HG03159 (cell line): Measurements from ENCODE around the gene FAR1.

Source experiments
- ATAC-seq: cut with Tn5 transposase; IDR thresholded peaks from one replicate; pipeline ENCODE4 v1.9.1; 2021; ENCODE audit warnings: mild to moderate bottlenecking, moderate library complexity; ENCODE audit not compliant: unreplicated experiment

Gene FAR1

DNA sequence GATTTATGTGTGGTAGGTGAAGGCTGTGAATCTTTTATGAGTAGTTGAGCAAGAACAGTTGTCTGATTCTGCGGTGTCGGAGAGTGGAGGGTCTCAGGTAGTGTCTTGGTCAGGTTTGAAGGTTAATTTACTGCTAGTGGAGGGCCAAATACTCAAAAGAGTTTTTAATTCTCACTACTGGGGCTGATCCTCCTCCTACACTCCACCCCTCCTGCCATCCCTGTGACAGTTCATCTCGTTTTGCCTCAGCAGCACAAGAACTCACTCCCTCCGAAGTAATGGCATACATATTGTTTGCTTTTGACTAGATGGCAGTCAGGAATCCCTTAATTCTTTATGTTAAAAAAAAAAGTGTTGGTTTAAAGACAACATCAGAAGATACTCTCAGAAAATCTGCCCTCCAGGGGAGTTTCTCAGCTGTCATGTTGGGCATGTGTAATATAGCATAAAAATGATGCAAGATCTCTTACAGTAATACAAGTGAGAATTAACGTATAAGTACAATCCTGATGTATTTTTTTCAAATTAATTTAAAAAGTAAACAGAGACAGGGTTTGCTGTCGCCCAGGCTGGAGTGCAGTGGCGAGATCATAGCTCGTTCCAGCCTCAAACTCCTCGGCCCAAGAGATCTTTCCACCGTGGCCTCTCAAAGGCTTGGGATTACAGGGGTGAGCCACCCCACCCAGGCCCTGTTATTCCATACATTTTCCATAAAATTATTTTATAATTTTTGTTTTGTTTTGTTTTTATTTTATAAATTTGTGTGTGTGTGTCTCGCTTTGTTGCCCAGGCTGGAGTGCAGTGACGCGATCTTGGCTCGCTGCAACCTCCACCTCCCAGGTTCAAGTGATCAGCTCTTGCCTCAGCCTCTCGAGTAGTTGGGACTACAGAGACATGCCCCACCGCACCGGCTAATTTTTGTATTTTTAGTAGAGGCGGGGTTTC lies 1.3 kb downstream of the FAR1 start:
- ATAC-seq: no peak

DNA sequence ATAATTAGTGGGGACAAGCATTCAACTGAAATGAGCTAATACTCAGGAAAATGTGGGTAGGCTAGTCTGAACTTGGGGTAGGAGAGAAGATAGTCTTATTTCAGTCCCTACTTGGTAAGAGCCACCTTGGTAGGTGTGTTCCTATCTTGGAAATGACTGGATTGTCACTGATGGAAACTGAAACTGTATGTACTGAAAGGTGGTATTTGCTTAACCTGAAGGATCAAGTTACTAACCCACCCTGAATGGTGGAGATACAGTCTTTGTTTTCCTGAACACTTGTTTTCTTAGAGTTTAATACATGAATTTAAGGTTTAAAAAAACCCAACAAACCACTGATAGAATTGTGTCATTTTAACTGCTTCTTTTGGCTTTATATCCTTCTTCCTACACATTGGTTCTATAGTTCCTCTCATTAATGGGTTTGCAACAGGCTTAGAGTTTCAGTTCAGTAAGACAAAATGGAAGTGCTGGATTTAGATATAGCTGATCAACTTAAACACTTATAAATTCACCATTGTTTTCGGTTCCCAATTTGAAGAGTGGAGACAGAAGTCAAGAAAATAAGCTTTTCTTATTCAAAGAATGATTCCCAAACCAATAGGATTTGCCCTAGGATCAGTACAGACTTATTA lies 4.2 kb downstream of the FAR1 start:
- no peak for ATAC-seq

DNA sequence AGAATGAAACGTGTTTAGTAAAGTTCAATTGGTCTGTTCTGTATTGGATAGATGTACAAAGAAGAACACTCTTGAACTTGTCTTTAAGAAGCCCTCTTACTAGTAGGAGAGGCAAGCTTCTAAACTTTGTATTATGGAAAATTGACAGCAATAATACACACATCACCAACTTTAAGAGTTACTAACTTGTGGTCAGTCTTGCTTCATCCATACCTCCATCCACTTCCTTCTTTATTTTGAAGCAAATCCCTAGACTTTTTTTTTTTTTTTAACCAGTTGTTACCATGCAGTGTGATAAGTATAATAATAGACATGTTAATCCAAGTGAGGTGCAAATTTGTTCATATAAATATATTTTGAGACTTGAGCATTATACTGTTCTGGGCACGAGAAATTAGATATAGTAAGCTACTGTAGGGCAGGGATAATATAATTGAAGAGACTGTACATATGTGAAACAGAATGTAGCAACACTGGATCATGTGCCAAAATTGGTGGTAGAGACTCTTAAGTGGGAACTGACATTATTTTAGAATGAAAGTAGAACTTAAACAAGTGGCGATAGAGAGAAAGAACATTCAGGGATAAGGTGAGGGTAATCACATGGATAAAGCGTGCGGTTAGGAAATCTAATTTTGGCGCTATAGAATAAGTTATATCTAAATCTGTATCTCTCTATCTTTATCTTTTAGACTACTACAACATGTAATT lies 6.5 kb downstream of the FAR1 start:
- no peak for ATAC-seq

DNA sequence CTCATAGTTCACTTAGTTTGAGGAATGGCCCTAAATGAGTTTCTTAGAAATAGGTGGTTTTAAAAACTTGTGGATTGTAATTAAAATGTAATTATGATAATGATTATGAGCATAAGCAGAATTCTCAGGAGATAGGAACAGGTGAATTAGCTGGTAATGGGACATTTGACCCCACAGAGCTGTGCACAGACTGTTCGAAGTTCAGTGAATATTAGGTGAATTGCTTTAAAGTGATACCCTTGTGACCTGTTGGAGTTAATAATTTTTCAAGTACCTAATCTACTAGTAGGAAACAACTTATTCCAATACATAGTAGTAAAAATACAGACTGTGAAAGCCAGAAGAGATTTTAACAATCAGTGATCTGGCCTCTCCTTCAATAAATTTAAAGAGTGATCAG lies 8.1 kb downstream of the FAR1 start:
- ATAC-seq: no peak

DNA sequence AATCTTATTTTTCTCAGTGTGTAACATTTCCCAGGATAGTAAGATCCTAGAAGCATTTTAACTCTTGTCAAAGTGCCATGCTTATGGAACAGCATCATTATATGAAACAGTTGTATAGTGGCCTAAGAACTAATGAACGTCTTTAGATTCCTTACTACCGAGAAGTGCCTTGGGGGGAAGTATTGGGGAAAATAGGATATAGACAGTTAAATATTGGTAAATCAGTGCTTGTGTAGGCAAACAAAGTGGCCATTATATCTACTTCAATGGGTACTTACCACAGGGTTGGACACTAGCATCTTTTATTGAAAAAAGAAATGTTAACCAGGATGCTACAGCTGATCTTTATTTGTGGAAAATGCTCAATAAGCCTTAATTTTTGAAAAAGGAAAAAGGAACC lies 11.3 kb downstream of the FAR1 start:
- ATAC-seq: no peak

DNA sequence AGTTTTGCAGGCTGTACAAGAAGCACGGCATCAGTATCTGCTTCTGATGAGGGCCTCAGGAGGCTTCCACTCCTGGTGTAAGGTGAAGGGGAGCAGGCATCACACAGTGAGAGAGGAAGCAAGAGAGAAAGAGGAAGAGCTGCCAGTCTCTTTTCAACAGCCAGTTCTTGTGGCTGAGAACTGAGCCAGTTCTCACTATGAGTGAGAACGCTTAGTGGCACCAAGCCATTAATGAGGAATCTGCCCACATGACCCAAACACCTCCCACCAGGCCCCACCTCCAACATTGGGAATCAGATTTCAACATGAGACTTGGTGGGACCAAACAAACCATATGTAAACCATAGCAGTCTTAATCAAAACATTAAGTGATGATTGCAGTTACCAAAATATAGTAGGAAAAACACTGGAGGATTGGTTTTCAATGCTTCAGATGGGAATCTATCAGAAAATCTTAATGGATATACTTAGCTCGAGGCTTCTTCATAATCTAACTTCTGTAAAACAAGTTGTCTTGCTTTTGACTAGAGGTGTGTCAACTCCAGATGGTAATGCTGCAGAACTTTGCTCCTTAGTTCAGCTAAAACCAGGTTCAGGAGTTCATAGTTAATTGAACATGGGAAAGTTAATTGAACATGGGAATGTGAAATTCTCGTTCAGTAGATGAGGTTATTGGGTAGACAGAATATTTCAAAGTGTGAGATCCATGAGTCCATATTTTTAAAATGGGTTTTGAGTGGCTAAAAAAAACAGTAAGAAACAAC lies 12.2 kb downstream of the FAR1 start:
- ATAC-seq: peak; percentile 88

DNA sequence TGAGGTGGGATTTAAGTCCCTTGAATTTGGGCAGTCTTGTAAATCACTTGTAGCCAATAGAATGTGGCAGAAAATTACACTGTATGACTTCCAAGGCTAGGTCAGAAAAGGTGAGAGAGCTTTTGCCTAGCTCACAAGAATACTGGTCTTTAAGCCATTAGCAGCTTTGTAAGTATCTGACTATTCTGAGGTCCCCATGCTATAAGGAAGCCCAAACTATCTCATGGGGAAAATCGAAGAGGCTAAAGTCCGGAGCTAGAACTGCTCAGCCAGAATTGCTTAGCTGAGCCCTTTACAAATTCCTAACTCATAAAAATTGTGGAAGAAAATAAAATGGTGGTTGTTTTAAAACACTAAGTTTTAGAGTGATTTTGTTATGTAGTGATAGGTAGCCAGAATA lies 13.0 kb downstream of the FAR1 start:
- ATAC-seq: no peak

DNA sequence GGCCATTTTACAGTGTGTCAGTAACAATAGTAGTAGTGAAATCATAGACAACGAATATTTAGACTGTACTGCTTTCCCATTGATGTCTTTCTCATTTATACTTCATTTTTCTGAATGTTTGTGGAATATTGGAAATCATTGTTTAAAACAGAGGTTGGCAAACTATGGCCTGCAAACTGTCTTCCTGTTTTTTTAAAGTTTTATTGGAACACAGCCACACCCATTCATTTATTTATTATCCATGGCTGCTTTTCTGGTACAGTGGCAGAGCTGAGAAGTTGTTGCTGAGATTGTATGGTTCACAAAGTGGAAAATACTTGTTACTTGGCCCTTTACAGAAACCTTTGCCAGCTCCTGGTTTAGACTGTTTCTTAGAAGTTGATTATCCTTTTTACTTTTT lies 13.7 kb downstream of the FAR1 start:
- ATAC-seq: no peak

DNA sequence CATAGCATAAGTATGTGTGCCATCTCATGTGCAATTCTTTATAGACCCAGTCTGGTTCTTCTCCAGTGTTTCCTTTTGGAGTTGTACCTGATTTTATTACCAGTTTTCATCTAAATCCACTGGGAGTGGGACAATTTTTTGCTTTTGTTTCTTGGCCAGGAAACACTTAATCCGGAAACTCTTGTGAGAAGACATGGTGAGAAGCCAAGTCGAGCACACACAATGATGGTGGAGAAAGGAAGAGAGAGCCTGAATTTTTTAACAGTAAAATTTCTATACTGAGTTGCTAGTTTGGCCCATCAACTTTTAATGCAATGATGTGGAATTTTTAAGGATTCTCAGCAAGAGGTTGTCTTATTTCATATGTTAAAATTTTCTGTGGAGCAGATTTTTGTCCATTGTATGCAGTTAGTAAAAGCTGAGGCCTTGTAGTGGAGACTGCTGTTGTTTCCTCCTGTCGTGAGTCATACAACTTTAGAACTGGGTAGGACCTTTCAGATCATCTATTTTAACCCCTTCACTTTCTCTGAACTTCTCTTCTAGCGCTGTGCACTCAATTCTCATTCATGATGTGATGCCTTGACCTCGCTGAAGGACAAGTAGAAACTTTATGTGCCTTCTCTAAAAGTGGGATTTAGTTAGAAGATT lies 17.1 kb downstream of the FAR1 start:
- ATAC-seq: no peak

DNA sequence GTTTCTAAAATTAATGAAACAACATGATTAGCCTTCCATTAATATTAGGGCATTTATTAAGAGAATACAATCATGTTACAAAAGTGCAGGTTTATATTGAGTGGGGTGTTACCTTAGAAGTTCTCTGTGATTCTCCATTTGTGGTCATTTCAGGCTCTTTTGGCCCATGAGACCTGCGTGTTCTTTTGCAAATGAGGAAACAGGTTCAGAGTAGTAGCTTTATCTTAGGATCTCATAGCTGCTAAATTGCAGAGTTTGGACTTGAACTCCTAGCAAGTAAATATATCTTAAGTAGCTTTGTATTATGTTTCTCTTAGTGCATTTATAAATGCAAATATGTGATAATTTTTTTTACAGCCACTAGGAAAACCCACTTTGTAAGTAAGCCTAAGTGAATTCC lies 18.3 kb downstream of the FAR1 start:
- ATAC-seq: no peak

DNA sequence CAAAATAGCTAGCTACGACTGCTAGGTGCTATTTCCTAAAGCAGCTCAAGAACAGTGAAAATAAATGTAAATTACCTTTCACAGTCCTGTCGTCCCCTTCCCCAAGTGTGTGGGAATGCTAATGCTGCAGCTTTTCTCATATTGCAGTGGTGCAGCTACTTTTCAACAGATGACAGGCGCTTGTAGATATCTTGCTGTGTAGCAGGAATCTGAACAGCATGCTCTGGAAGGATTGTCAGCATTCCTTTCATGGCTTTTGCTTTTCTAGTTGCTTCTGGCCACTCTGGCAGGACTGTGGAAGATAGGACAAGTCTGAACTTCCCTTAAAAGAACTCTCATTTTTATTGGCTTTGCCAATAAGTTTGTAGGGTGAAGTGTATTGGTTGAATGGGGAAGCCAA lies 18.8 kb downstream of the FAR1 start:
- no peak for ATAC-seq

DNA sequence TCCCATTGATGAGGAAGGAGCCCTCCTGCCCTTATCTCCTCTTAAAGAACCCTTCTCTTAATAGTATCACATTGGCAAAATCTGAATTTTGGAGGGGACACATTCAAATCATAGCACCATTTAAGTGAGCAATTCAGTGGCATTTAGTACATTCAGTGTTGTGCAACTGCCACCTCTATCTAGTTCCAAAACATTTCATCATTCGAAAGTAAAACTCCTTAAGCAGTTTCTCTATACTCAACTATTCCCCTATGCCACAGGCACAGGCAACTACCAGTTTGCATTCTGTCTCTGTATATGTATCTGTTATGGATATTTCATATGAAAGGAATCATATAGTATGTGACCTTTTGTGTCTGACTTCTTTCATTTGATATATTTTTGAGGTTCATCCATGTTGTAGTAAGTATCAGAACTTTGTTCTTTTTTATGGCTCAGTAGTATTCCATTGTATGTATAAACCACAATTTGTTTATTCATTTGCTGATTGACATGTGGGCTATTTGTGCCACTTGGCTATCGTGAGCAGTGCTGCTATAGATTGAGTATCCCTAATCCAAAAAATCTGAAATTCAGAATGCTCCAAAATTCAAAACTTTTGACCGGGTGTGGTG lies 22.9 kb downstream of the FAR1 start:
- no peak for ATAC-seq

DNA sequence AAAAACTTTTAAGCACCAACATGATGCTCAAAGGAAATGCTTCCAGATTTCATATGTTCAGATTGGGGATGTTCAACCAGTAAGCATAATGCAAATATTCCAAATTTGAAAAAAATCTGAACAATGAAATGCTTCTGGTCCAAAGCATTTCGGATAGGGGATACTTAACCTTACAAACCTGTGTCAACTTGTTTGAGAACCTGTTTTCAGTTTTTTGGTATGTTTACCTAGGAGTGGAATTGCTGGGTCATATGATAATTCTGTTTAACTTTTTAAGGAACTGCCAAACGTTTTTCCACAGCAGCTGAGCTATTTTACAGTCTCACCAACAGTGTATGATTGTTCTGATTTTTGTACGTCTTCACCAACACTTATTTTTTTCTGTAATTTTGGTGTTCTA lies 23.7 kb downstream of the FAR1 start:
- ATAC-seq: no peak

DNA sequence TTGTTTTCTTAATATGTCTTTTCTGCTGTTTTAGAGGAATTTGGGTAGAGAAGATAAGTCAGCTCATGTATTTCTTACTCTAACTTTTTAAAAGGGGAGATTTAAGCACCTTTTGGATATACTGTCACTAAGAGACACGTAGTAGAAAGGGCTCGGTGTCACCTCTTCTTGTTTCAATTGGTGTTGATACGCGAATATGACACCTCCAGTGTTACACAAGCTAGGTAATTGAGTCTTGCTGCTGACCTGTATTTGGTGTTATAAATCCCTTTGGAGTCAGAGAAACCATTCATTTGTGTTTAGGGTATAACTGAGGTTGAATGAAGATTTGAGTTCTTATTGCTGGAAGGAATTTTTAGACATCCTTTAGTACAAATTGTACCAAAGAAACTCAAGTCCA lies 25.6 kb downstream of the FAR1 start:
- ATAC-seq: no peak

DNA sequence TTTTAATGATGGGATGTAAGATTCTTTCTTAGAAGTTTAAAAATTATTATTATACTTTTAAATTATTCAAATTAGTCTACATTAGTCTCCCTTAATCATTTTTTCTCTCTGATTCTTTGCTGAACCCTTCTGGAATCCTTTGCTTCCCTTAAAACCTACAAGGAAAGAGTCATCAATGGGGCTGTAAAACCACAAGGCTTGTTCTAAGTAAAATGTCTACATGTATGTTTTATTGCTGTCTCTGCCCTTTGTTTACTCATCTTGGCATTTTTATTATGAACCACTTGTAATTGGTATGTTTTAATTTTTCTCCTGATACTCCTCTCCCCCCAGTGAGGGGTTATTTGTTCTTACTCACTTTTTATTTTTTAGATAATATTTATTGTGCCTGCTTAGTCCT lies 27.4 kb downstream of the FAR1 start:
- ATAC-seq: no peak

DNA sequence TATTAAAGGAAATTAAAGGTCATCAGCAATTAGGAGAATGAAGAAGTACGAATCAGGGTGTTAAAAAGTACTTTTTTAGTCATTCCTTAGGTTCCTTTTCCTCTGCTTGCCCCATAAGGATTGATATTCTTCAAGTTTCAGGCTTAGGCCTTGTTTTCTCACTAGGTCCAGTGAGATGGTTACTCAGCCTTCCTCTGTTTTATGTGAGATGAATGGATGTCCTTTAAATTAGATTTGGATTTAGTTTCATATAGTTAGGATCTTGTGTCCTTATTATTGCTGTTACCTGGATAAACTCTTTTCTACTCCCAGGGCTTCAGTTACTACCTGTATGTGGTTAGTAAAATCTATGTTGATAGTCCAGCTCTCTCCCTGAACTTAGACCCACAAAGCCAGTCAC lies 29.2 kb downstream of the FAR1 start:
- no peak for ATAC-seq

DNA sequence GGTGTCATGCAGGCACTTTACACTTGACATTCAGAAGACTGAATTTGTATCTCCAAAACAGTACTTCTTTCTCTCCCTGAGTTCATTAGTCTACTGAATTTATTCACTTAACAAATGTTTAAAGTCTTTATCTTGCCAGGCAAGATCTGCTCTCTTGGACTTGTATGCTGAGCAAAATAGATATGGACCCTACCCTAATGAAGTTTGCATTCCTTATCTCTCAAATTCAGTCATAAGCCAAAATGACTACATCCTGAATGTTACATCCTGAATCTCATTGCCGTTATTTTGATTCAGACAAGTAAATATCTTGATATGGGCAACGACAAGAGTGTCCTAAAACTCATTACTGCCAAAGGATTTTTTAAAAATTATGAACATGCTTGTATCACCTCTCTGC lies 29.7 kb downstream of the FAR1 start:
- no peak for ATAC-seq

DNA sequence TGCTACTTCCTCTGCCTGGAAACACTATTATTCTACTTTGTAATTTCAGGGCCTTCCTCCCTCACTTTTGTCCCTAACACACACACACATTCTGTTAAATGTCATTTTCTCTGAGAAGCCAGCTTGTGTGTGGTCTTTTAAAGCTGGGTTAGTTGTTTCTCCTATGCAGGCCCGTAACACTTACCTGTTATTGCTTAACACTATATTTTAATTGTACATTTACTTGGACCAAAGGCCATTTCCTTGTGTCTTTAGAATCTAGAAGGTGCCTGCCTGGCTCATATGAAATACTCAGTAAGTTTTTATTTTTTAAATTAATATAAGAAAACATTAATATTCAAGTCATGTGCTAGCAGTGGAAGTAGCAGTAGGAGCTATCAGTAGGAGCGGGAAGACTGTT lies 30.6 kb downstream of the FAR1 start:
- ATAC-seq: no peak

DNA sequence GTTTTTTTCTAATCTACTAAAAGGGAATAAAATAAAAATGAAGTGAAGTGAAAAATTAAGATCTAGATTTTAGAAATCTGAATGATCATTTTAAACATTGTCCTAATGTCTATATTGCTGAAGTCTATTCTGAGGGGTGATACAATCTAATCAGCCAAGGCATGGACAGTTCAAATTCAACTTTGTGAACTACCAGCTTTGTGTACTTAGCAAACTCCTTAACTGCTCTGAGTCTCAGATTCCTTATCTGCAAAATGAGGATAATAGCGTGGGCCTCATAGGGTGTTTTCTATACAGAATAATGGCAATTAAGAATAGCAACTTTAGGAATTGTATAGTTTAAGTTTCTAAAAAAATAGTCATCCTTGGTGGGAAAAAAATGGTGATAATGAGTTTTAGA lies 31.4 kb downstream of the FAR1 start:
- ATAC-seq: no peak

DNA sequence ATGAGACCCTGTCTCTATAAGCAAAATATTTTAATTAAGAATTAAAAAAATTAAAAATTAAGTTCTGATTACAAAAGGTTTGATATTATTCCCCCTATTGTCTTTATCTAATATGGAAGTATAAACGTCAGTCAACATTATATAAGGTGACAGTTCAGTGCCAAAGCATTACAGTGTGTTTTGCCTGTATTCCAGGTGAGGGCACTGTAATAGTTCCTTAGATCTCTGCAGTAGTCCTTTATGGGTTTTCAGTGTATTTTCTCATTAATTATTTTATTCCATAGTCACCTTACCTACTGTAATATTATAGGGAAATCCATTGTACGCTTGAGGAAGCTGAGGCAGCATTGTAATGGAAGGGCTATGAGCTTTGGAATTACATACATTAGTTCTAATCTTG lies 33.0 kb downstream of the FAR1 start:
- ATAC-seq: no peak
